Ishikawa (cell line): ENCODE results near the gene DNMT3B.

ENCODE experiments used
- CEBPB ChIP-seq: IDR thresholded peaks from 2 replicates; pipeline ENCODE4 v1.6.1; 2012
- CREB1 ChIP-seq: IDR thresholded peaks from 2 replicates; pipeline ENCODE4 v1.6.1; 2012; ENCODE audit warnings: low read depth
- NFIC ChIP-seq: IDR thresholded peaks from 2 replicates; pipeline ENCODE4 v1.6.1; 2012
- RAD21 ChIP-seq: IDR thresholded peaks from 2 replicates; pipeline ENCODE4 v1.6.1; 2012; ENCODE audit warnings: low read depth
- TAF1 ChIP-seq: IDR thresholded peaks from 2 replicates; pipeline ENCODE4 v1.6.1; 2012; ENCODE audit warnings: low read depth, mild to moderate bottlenecking
- TCF12 ChIP-seq: IDR thresholded peaks from 2 replicates; pipeline ENCODE4 v1.6.1; 2012; ENCODE audit warnings: low read depth
- TEAD4 ChIP-seq: IDR thresholded peaks from 2 replicates; pipeline ENCODE4 v1.6.1; 2012
- USF1 ChIP-seq: IDR thresholded peaks from 2 replicates; pipeline ENCODE4 v1.6.1; 2012
- YY1 ChIP-seq: IDR thresholded peaks from 2 replicates; pipeline ENCODE4 v1.6.1; 2012; ENCODE audit warnings: low read depth
- TF ChIP-seq, protein P1 (sequence below): IDR thresholded peaks from 2 replicates; pipeline ENCODE4 v1.6.1; 2012; ENCODE audit warnings: low read depth, mild to moderate bottlenecking
- TF ChIP-seq, protein P2 (sequence below): IDR thresholded peaks from 2 replicates; pipeline ENCODE4 v1.6.1; 2012

- TF ChIP-seq CREB1 (no peak), TCF12 (no peak), RAD21 (no peak), USF1 (no peak), TAF1 (no peak), CEBPB (no peak), TEAD4 (no peak), NFIC (no peak), YY1 (no peak)
- TF ChIP-seq, protein P1, sequence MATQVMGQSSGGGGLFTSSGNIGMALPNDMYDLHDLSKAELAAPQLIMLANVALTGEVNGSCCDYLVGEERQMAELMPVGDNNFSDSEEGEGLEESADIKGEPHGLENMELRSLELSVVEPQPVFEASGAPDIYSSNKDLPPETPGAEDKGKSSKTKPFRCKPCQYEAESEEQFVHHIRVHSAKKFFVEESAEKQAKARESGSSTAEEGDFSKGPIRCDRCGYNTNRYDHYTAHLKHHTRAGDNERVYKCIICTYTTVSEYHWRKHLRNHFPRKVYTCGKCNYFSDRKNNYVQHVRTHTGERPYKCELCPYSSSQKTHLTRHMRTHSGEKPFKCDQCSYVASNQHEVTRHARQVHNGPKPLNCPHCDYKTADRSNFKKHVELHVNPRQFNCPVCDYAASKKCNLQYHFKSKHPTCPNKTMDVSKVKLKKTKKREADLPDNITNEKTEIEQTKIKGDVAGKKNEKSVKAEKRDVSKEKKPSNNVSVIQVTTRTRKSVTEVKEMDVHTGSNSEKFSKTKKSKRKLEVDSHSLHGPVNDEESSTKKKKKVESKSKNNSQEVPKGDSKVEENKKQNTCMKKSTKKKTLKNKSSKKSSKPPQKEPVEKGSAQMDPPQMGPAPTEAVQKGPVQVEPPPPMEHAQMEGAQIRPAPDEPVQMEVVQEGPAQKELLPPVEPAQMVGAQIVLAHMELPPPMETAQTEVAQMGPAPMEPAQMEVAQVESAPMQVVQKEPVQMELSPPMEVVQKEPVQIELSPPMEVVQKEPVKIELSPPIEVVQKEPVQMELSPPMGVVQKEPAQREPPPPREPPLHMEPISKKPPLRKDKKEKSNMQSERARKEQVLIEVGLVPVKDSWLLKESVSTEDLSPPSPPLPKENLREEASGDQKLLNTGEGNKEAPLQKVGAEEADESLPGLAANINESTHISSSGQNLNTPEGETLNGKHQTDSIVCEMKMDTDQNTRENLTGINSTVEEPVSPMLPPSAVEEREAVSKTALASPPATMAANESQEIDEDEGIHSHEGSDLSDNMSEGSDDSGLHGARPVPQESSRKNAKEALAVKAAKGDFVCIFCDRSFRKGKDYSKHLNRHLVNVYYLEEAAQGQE, result no peak
- TF ChIP-seq, protein P2, sequence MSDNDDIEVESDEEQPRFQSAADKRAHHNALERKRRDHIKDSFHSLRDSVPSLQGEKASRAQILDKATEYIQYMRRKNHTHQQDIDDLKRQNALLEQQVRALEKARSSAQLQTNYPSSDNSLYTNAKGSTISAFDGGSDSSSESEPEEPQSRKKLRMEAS, result no peak
Measured at GRCh38 chr20:32718749-32719348, 43.3 kb upstream of the DNMT3B start.
